Hepatocyte (in vitro differentiated cells): Measurements from ENCODE around the gene CDC42BPA. TPM values are rescaled to one million over a fixed set of nuclear protein-coding genes. Genes with fewer than 3 reads are reported as not detected.

ENCODE experiments used
- DNase-seq: peaks from one replicate; pipeline ENCODE4 v3.0.0-alpha.2; 2016; ENCODE audit warnings: low spot score
- H2AFZ ChIP-seq: fragments of 200-600 bp; sonication (generic); 2 replicates; pipeline ENCODE4 v1.6.0; 2016; ENCODE audit warnings: antibody characterized with exemption, mild to moderate bottlenecking
- H3K27ac ChIP-seq: fragments of 200-600 bp; sonication (generic); 2 replicates; pipeline ENCODE4 v1.5.1; 2016; ENCODE audit warnings: mild to moderate bottlenecking
- H3K27me3 ChIP-seq: fragments of 200-600 bp; sonication (generic); 2 replicates; pipeline ENCODE4 v1.6.1; 2016
- H3K36me3 ChIP-seq: fragments of 200-600 bp; sonication (generic); replicated peaks from 2 replicates; pipeline ENCODE4 v1.5.1; 2016; ENCODE audit warnings: low read depth; ENCODE audit not compliant: insufficient read depth
- H3K4me1 ChIP-seq: fragments of 200-600 bp; sonication (generic); 2 replicates; pipeline ENCODE4 v1.5.1; 2016; ENCODE audit warnings: mild to moderate bottlenecking, moderate library complexity; ENCODE audit not compliant: insufficient read depth
- H3K4me2 ChIP-seq: fragments of 200-600 bp; sonication (generic); 2 replicates; pipeline ENCODE4 v1.6.0; 2016
- H3K4me3 ChIP-seq: fragments of 200-600 bp; sonication (generic); 2 replicates; pipeline ENCODE4 v1.5.1; 2016; ENCODE audit warnings: mild to moderate bottlenecking
- H3K79me2 ChIP-seq: fragments of 200-600 bp; sonication (generic); 2 replicates; pipeline ENCODE4 v1.6.0; 2017; ENCODE audit warnings: mild to moderate bottlenecking
- H3K9me2 ChIP-seq: fragments of 200-600 bp; sonication (generic); replicated peaks from 2 replicates; pipeline ENCODE4 v1.6.0; 2017; ENCODE audit warnings: mild to moderate bottlenecking; ENCODE audit not compliant: insufficient read depth
- H3K9me3 ChIP-seq: fragments of 200-600 bp; sonication (generic); 2 replicates; pipeline ENCODE4 v1.5.1; 2016; ENCODE audit warnings: low read depth, mild to moderate bottlenecking
- H4K20me1 ChIP-seq: fragments of 200-600 bp; sonication (generic); 2 replicates; pipeline ENCODE4 v1.6.0; 2016; ENCODE audit warnings: mild to moderate bottlenecking; ENCODE audit not compliant: insufficient read depth, poor library complexity, severe bottlenecking
- CTCF ChIP-seq: fragments of 200-600 bp; sonication (generic); IDR thresholded peaks from 2 replicates; pipeline ENCODE4 v1.5.1; 2016; ENCODE audit warnings: antibody characterized with exemption, mild to moderate bottlenecking; ENCODE audit not compliant: poor library complexity
- EZH2 ChIP-seq: fragments of 200-600 bp; sonication (generic); IDR thresholded peaks from 2 replicates; pipeline ENCODE4 v1.6.1; 2016; ENCODE audit warnings: antibody characterized with exemption, mild to moderate bottlenecking, borderline replicate concordance
- EZH2phosphoT487 ChIP-seq: fragments of 200-600 bp; sonication (generic); IDR thresholded peaks from one replicate; pipeline ENCODE4 v1.6.1; 2018; ENCODE audit warnings: antibody characterized with exemption, mild to moderate bottlenecking, low read depth, moderate library complexity; ENCODE audit not compliant: unreplicated experiment, severe bottlenecking
- WGBS: methylation state at CpG from one replicate; pipeline ENCODE4 v1.1.6; 2016; ENCODE audit warnings: low lambda C conversion rate; ENCODE audit errors: missing lambda C conversion rate; 5-methylcytosine and 5-hydroxymethylcytosine counted together
- polyA plus RNA-seq: library from polyadenylated mRNA; unstranded; fragments of >200 nt; fragmentation: Nextera tagmentation; extraction: Ambion mirVana; gene quantifications from 2 replicates; pipeline ENCODE4 v1.2.1, GENCODE V29; 2016
- total RNA-seq: library from RNA; depleted of rRNA; stranded (reverse); fragments of >200 nt; gene quantifications from 2 replicates; pipeline ENCODE4 v1.2.3, GENCODE V29; 2014

Gene CDC42BPA
- total and polyA plus RNA-seq, 2 experiments from 2014 or later = 24.5 to 40.9 TPM

- H3K27ac ChIP-seq = no peak overlapping the region
- no peaks in the 10 kb centered on the region for H3K27me3 ChIP-seq
- peaks cover 20% of the 10 kb centered on the region for H3K79me2 ChIP-seq
- H3K9me2 ChIP-seq = no peaks in the 10 kb centered on the region
- DNase-seq = no peak
- H2AFZ ChIP-seq = no peak overlapping the region
- H3K4me2 ChIP-seq = no peak overlapping the region
- H3K4me3 ChIP-seq = no peak overlapping the region
- H3K9me3 ChIP-seq = no peaks in the 10 kb centered on the region
- no peaks in the 10 kb centered on the region for H3K36me3 ChIP-seq
- TF ChIP-seq EZH2phosphoT487 = no peak
- TF ChIP-seq EZH2 = no peak
- TF ChIP-seq CTCF = no peak
- no peaks in the 10 kb centered on the region for H3K4me1 ChIP-seq
- no peaks in the 10 kb centered on the region for H4K20me1 ChIP-seq
These were observed 148.9 kb downstream of the CDC42BPA start for GRCh38 chr1:227169343-227169742.

GRCh38 chr1:227167276-227168101 is 150.8 kb downstream of the CDC42BPA start:
- no peak for TF ChIP-seq EZH2phosphoT487
- TF ChIP-seq CTCF = no peak
- no peak for TF ChIP-seq EZH2
- Histone ChIP-seq H3K9me2 (no peaks in the 10 kb centered on the region), H3K4me2 (no peak overlapping the region), H3K9me3 (no peaks in the 10 kb centered on the region), H4K20me1 (no peaks in the 10 kb centered on the region), H3K36me3 (no peaks in the 10 kb centered on the region), H3K4me1 (no peaks in the 10 kb centered on the region), H3K27ac (no peak overlapping the region), H3K79me2 (peaks cover 15% of the 10 kb centered on the region), H2AFZ (no peak overlapping the region), H3K27me3 (no peaks in the 10 kb centered on the region), H3K4me3 (no peak overlapping the region)
- DNase-seq = no peak
- WGBS = 79% methylated on average over 2 of the region's 2 CpGs

GRCh38 chr1:227166559-227166958 is 151.7 kb downstream of the CDC42BPA start:
- TF ChIP-seq EZH2phosphoT487 (no peak), EZH2 (no peak), CTCF (no peak)

More at GRCh38 chr1:227166559-227166958, 151.7 kb downstream of the CDC42BPA start:
- no peak overlapping the region for H3K4me3 ChIP-seq
- H3K9me2 ChIP-seq = no peaks in the 10 kb centered on the region
- DNase-seq = no peak
- no peaks in the 10 kb centered on the region for H4K20me1 ChIP-seq
- no peaks in the 10 kb centered on the region for H3K4me1 ChIP-seq
- H3K27ac ChIP-seq = no peak overlapping the region
- no peaks in the 10 kb centered on the region for H3K36me3 ChIP-seq
- H3K27me3 ChIP-seq = no peaks in the 10 kb centered on the region
- H3K79me2 ChIP-seq = peaks cover 14% of the 10 kb centered on the region
- H3K9me3 ChIP-seq = no peaks in the 10 kb centered on the region
- H3K4me2 ChIP-seq = no peak overlapping the region
- H2AFZ ChIP-seq = no peak overlapping the region
- WGBS = 65% methylated on average over 1 of the region's 1 CpG
